VCaP (cell line): ENCODE measurements around the gene UQCRC2.
"Not testable (repeated sequence)": the region's sequence is repeated elsewhere in the genome, so short reads cannot be mapped to it uniquely, and the experiment has no call there.

ENCODE experiments used
- H3K27ac ChIP-seq: fragments of 450-650 bp; 2 replicates; pipeline ENCODE4 v1.5.1; 2017
- TF ChIP-seq, protein P1 (sequence below): fragments of 450-650 bp; conservative IDR thresholded peaks from 2 replicates; pipeline ENCODE4 v1.5.1; 2017; ENCODE audit warnings: mild to moderate bottlenecking, moderate library complexity

Gene UQCRC2

DNA sequence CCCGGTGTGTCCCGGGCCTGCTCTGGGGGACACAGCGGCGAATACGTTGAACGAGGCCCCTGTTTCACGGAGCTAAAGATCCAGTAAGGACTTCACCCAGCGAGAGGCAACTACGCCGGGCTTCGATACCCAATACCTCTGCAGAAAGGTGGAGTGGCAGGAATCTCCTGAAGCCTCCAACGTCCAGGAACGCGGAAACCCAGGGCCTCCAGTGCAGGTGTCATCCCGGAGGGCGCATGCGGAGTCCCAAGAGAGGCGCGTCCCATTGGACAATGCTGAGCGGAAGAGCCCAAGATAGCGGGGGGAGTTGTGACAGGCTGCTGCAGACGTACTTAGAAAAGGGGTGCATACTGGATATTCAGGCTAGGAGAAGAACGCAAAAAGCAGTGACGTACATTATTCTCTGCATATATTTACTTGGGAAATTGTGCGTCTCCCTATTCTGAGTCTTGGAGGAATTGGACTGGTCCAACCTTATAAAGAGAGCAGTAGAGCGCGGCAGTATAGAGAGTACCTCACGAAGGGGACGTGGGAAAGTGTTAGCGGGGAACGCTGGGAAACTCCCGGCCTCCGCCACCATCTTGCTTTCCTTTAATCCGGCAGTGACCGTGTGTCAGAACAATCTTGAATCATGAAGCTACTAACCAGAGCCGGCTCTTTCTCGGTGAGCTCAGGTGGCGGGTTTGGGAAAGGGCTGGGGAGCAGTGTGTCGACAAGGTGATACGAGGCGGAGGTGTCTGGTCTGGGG lies at the start of gene UQCRC2:
Gene UQCRC2, plus strand, starts transcription at position 569 of the 748 bp plus-strand sequence. Its CDS starts 63 bp downstream, at position 632.
- TF ChIP-seq, protein P1, sequence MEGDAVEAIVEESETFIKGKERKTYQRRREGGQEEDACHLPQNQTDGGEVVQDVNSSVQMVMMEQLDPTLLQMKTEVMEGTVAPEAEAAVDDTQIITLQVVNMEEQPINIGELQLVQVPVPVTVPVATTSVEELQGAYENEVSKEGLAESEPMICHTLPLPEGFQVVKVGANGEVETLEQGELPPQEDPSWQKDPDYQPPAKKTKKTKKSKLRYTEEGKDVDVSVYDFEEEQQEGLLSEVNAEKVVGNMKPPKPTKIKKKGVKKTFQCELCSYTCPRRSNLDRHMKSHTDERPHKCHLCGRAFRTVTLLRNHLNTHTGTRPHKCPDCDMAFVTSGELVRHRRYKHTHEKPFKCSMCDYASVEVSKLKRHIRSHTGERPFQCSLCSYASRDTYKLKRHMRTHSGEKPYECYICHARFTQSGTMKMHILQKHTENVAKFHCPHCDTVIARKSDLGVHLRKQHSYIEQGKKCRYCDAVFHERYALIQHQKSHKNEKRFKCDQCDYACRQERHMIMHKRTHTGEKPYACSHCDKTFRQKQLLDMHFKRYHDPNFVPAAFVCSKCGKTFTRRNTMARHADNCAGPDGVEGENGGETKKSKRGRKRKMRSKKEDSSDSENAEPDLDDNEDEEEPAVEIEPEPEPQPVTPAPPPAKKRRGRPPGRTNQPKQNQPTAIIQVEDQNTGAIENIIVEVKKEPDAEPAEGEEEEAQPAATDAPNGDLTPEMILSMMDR = no peak
- peak within 1 kb of the TSS; percentile 94 for H3K27ac ChIP-seq

DNA sequence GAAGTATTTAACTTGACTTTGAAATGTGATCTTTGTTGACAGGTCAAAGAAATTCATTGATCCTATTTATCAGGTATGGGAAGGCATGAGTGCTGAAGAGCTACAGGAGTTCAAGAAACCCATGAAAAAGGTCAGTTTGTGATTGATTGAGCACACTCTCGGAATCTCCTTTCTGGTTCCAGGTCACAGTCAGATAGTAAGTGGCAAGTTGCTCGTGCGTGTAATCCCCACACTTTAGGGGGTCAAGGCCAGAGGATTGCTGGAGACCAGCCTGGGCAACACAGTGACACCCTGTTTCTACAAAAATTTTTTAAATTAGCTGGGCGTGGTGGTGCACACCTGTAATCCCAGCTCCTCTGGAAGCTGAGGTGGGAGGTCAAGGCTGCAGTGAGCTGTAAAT lies 20.5 kb upstream of the UQCRC2 start:
- H3K27ac ChIP-seq = not testable (repeated sequence)

DNA sequence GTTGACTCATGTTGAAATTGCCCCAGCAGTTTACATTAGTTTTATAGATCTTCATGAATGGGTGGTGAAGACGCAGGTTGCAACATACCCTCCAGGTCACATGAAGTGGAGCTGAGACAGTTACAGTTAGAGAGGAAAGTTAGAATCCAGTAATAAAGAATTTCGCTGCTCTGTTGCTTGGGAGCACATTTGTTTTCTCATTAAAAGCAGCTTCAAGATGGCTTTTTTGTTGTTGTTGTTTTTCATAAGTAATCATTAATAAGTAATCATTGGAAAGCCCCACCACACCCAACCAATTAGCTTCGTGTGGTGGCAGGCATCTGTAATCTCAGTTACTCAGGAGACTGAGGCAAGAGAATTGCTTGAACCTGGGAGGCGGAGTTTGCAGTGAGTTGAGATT lies 19.8 kb upstream of the UQCRC2 start:
- not testable (repeated sequence) for H3K27ac ChIP-seq

DNA sequence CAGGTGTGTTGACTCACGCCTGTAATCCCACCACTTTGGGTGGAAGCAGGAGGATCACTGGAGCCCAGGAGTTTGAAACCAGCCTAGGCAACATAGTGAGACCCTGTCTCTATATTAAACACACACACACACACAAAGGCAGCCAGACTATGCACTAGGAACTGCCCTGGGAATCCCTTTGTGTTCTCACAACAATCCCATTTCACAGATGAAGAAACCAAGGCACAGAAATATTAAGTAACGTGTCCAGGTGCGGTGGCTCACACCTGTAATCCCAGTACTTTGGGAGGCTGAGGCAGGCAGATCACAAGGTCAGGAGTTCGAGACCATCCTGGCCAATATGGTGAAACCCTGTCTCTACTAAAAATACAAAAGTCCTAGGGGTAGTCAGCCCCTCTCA lies 19.4 kb upstream of the UQCRC2 start:
- not testable (repeated sequence) for H3K27ac ChIP-seq

DNA sequence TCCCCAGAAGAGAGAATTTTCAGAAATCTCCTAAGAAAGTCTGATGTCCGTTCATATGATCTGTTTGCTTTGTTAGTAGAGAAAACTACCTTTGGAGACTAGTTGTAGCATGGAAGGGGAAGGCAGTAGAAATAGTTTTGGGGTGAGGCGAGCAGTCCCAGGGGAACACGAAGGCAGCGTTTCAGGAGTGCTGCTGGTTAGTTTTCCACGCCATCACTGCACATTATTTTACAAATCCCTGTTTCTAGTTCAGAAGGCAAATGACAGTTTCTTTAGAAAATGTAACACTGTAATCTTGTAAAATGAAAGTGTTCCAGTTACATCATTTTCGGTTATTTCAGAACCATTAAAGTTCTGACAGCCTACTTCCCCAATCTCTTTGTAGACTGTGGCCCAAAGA lies 16.9 kb upstream of the UQCRC2 start:
- not testable (repeated sequence) for H3K27ac ChIP-seq

DNA sequence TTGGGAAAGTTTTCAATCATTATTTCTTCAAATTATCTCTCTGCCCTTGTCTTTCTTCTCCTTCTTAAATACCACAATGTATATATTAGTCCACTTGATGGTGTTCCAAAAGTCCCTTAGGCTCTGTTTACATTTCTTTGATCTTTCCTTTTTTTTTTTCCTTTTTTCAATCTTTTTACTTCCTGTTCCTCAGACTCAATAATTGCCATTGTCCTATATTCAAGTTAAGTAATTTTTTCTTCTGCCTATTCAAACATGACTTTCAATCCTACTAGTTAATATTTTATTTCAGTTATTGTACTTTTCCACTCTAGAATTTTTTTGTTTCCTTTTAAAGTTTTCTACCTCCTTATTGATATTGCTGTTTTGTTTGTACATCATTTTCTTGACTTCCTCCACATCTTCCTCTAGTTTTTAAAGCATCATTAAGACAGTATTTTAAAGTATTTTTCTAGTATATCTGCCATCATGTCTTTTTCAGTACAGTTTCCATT lies 15.8 kb upstream of the UQCRC2 start:
- H3K27ac ChIP-seq = no peak overlapping the region
- TF ChIP-seq, protein P1 = no peak

DNA sequence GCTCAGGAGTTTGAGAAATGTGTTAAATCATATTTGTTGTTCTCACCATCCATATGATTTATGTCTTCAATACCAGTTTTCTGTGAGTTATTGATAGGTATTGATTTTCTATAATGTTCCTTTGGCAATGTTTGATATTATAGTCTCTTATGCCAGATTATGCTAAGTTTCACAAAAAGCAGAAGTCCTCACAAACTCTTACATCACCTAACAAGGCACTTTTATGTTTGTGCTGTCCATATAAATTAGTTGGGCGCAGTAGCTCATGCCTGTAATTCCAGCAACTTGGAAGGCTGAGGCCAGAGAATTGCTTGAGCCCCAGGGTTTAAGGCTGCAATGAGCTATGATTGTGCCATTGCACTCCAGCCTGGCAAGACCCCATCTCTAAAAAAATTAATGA lies 12.6 kb upstream of the UQCRC2 start:
- no peak overlapping the region for H3K27ac ChIP-seq
- TF ChIP-seq, protein P1 = no peak

DNA sequence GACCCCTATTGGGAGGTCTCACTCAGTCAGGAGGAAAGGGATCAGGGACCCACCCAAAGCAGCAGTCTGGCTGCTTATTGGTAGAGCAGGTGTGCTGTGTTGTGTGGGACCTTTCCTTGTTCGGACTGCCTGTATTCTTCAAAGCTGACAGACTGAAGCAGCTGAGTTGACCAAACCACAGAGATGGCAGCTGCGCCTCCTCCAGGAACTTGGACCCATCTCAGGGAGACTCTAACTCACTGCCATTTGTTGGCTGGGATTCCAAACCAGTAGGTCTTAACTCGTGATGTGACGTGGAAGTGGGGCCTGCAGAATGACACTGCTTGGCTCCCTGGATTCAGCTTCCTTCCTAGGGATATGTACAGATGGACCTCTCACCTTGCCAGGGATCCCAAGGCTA lies 9.6 kb upstream of the UQCRC2 start:
- no peak overlapping the region for H3K27ac ChIP-seq
- TF ChIP-seq, protein P1 = no peak

DNA sequence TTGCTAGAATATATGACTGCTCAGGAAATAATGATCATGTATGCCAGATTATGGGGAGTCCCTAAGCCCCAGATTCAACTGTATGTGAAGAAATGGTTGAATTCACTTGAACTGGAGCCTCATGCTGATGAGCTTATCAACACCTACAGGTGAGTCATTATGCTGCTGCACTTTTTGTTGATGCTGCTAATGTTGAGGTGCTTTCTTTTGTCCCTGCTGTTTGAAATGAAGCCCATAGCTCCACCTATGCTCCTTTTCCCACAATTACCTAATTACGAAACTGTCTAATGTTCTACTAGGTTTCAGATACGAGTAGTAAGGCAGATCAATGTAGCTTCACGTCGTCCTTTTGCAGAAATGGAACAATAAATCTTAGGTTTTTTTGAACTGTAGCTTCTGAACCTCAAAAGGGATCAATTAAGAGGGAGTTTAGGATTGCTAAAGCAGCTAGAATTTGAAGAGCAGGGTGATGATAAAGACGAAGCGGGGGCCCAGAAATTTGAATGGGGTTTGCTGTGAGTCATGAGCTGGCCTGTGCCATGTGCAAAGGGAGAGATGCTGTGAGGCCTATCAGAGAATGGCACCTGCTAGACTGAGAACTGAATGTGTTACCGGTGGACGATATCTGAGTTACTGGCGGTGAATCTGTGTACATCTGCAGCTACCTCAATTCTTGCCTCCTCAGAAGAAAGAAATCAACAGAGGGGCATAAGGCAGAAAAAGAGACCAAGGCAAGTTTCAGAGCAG lies 6.1 kb upstream of the UQCRC2 start:
- TF ChIP-seq, protein P1 = no peak
- no peak overlapping the region for H3K27ac ChIP-seq
